GM19043 (cell line): ENCODE data around the gene CCL25.
"Not testable (repeated sequence)": the region's sequence is repeated elsewhere in the genome, so short reads cannot be mapped to it uniquely, and the experiment has no call there.

ENCODE experiments used
- ATAC-seq: cut with Tn5 transposase; IDR thresholded peaks from one replicate; pipeline ENCODE4 v1.9.1; 2021; ENCODE audit warnings: low read depth; ENCODE audit not compliant: unreplicated experiment

CCL25 gene

DNA sequence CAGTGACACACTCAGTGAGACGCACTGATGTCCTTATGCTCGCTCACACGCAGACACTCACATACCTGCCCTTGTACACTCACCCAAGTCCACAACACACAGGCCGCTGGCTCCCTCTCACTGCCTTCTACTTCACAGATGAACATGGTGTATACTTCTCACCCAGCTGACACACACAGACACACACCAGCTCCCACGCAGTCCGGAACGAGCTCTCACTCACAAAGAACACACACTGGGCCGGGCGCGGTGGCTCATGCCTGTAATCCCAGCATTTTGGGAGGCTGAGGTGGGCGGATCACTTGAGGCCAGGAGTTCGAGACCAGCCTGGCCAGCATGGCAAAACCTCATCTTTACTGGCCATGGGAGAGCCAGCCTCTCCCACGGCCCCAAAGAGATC, 31.6 kb downstream of the CCL25 start:
- ATAC-seq, result no peak

DNA sequence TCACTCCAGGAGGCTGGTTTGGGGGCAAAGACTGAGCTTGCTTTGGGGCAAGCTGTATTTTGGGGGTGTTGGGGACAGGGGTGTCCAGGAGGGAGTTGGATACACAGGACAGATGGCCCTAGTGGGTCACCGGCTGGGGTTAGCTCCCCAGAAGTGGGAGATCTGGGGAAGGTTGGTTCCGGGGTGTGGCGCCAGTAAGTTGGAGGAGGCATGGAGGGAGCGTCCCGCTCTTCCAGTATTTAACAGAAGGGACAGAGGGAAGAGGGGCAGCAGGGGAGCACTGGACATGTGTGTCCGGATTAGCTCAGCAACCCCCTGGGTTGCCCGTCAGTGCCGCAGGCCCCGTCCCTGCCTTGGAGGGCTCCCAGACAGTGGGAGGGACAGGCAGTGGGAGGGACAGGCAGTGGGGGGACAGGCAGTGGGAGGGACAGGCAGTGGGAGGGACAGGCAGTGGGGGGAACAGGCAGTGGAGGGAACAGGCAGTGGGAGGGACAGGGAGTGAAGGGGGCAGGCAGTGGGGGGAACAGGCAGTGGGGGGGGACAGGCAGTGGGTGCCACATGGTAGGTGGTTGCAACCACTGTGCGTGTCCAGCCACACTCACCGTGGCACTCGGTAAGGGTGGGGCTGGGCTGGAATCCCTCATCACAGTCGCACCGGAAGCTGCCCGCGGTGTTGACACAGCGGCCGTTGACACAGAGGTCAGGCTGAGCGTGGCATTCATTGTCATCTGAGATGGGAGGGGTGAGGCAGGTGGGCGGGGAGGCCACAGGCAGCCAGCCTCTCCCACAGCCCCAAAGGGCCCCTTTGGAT, 33.2 kb downstream of the CCL25 start:
- no peak for ATAC-seq

DNA sequence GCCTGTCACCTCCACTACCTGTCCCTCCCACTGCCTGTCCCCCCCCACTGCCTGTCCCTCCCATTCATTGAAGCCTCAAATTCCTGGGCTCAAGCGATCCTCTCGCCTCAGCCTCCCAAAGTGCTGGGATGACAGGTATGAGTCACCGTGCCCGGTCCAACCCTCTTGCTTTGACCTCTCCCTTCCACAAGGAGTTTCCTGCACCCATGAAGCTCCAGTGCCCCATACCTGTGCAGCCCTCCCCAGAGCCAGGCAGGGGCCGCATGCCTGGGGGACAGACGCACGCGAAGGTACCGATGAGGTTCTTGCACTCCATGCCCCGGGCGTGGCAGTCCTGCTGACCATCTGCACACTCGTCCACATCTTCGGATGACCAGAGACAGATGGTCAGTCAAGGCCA, 34.3 kb downstream of the CCL25 start:
- ATAC-seq, result no peak

DNA sequence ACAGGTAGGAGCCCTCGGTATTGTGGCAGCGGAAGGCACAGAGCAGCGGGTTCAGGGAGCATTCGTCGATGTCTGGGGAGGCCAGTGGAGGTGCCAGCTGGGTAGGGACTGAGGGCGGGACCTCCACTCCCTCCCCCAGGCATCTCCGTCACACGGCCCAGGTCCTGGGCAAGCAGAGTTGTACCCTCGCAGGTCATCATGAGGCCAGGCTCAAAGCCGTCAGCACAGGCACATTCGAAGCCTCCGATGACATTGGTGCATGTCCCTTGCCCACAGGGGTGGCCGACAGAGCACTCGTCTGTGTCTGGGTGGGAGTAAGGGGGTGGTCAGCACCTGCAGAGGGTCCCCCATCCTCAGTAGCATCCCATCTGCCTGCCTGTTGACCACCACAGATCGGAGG, 35.3 kb downstream of the CCL25 start:
- no peak for ATAC-seq

DNA sequence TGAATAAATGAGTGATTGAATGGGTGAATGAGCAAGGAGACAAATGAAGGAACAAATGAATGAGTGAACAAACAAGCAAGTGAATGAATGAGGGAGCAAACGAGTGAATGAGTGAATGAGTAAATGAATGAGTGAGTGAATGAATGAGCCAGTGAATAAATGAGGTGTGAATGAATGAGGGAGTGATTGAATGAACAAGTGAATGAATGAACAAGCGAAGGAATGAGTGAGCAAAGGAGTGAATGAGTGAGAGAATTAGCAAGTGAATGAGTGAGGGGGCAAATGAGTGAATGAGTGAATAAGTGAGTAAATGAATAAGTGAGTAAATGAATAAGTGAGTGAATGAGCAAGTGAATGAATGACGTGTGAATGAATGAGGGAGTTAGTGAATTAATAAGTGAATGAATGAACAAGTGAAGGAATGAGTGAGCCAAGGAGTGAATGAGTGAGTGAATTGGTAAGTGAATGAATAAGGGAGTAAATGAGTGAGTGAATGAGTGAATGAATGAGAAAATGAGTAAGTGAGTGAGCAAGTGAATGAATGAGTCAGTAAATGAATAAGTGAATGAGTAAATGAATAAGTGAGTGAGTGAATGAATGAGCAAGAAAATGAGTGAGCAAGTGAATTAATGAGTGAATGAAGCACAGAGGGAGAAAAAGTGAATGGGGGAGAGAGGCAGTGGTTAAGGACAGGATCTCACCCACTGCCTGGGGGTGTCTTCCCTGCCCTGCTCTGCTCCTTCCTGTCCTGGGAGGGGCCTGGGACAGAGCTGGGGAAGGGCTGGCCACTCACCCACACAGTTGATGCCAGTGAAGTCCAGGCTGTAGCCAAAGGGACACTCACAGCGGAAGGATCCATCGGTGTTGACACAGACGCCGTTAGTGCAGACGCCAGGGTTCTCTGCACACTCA, 36.4 kb downstream of the CCL25 start:
- no peak for ATAC-seq

DNA sequence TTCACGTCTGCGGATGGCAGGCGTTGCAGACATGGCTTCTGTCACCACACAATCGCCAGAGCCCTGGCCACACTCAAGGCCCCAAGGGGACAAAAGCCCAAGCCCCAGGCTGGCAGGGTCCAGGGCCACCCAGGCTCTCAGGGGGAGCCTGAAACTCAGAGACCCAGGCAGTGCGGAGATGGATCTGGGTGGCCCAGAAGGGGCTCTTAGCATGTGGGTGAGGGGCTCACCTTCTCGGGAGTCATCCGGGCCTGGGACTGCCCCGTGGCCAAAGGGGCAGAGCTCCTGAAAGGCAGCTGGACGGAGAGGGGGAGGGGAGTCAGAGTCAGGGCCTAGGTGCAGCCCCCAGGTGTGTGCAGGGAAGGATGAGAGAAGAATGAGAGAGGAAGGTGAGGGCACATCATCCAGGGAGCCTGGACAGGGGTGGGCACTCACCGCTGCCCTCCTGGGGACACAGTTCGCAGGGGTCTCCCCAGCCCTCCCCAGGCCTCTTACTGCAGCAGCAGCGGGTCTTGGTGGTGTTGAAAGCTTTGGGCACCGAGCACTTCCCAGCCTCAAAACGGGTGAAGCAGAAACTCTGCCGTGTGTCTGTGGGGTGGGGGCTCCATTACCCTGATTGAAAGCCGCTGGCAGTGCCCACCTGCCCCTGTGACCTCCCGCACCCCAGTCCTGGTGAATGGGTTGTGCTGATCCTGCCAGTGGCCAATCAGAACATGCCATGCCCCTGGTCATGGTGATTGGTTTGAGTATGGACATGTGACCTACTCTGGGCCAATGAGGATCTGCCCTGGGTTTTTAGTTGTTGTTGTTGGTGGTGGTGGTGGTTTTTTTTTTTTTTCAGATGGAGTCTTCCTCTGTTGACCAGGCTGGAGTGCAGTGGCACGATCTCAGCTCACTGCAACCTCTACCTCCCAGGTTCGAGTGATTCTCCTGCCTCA, 37.4 kb downstream of the CCL25 start:
- no peak for ATAC-seq

DNA sequence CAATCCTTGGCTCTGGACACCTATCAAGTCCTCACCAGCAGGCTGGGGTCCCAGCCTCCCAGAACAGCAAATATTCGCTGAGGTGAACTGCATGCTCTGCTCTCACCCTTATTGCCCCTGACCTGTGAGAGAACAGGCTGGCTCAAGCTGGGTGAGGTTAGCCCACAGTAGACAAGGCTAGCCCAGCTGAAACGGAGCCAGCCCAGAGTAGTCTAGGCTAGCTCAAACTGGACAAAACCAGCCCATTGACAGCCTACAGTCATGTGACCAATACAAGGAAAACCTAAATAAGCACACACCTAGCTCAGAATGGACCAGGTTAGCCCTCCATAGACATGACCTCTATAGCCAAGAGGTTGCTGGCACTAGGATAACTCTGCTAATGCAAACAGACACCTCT, 38.4 kb downstream of the CCL25 start:
- no peak for ATAC-seq

DNA sequence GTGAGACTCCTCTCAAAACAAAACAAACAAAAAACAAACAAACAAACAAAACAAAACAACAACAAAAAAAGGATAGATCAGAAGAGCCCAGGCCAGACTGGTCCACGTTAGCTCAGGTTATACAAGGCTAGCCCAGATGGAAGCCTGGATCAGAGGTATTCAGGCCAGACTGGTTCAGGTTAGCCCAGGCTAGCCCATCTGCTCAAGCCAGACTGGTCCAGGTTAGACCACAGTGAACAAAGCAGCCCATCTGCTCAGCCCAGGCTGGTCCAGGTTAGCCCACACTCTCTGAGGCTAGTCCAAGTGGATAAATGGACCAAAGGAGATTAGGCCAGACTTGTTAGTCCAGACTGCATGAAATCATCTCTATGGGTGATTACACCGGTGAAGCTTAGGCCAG, 41.2 kb downstream of the CCL25 start:
- no peak for ATAC-seq

DNA sequence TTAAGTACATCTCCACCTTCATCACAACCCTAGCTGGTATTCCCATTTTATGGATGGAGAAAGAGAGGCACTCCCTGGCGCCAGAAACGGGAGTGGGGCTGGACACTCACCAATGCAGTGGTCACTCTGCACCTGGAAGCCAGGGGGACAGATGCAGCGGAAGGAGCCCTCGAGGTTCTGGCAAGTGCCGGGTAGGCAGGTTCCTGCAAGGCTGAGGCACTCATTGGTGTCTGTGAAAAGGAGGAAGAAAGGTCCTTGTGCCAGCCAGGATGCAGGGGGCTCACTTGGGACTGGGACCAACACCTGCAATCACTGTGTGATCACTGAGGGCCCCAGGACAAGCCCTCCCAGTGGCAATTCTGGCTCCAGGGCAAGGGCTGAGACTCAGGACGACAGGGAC, 41.8 kb downstream of the CCL25 start:
- ATAC-seq, result no peak

DNA sequence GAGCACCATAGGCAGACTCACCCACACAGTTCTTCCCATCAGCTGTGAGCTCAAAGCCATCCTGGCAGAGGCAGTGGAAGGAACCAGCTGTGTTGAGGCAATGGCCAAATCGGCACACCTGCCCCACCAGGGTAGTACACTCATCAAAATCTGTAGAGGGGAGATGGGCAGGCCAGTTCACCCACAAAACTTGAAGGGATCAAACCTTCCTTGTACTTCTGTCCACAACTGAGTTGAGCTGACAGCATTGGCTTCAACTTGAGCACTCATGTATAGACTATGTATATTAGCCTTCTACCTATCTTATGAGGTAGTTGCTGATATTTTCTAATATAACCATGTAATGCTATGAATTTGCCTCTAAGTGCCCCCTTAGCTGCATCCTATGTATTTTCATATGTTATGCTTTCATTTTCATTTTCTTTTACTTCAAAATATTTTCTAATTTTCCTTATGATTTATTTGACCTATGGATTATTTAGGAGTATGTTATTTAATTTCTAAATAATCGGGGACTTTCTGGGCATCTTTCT, 42.9 kb downstream of the CCL25 start:
- ATAC-seq, result no peak

DNA sequence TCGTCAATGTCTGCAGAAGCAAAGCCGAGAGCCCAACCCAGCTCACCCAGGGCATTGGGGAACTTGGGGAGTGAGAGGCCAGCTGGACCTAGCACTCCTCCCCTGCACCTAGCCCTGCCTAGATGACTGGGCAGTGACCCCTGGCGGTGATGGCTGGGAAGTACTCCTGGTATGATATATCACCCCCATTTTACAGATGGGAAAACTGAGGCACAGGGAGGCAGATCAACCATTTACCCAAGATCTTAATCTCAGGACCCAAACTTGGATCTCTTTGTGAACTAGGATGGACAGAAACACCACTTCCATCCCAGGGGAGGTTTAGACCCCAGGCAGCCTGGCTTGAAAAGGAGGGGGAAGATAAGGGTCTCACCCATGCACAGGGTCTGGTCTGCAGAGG, 43.5 kb downstream of the CCL25 start:
- no peak for ATAC-seq

DNA sequence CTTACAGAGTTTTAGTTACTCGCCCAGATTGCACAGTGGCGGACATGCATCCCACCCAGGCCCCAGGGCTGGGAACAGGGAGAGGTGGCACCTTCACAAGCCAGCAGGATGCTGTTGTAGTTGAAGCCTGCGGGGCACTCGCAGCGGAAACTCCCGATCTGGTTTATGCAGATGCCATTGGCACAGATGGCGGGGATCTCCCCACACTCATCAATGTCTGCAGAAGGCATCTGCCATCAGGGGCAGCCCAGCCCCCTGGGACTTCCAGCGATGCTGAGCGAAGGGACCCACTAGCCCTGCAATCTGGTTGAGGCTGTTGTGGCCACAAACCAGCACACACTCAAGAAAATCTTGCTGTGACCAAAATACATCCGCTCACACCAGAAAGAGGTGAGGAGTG, 44.6 kb downstream of the CCL25 start:
- ATAC-seq, result no peak

DNA sequence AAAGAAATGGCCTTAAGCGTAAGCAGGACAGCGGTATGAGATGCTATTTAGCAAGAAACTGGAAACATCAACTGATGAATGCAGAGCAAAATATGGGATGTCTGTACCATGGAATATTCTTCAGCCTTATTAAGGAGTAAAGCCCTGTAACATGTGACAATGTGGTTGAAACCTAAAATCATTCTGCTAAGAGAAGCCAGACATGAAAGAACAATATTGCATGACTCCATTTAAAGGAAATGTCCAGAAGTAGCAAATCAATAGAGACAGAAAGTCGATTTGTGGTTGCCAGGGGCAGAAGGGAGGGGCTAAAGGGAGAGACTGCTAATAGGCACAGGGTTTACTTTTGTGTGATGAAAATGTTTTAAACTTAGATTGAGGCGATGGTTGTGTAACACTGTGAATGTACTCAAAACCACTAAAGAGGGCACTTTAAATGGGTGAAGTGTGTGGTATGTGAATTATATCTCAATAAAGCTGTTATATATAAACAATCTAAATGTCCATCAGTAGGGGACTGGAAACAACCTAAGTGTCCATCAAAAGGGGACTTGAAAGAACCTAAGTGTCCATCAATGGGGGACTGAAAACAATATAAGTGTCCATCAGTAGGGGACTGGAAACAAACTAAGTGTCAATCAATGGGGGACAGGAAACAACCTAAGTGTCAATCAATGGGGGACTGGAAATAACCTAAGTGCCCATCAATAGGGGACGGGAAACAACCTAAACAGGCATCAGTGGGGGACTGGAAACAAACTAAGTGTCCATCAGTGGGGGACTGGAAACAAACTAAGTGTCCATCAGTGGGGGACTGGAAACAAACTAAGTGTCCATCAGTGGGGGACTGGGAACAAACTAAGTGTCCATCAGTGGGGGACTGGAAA, 45.4 kb downstream of the CCL25 start:
- ATAC-seq, result no peak

DNA sequence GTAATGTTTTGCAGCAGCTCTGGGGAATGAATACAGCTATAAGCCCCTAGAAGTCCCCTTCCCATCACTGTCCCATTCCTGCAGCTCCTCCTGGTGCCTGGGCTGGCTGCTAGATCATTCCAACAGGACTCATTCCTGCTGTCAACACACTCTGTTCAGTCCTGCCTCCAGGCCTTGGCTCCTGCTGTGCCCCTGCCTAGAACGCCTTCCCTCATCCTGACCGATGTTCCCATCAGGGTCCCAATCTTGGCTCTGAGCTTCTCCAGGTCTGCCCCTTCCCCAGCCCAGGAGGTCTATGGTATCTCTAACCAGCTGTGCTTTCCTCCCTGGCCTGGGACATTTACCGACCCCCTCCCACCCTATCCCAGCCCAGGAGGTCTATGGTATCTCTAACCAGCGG, 48.8 kb downstream of the CCL25 start:
- no peak for ATAC-seq

DNA sequence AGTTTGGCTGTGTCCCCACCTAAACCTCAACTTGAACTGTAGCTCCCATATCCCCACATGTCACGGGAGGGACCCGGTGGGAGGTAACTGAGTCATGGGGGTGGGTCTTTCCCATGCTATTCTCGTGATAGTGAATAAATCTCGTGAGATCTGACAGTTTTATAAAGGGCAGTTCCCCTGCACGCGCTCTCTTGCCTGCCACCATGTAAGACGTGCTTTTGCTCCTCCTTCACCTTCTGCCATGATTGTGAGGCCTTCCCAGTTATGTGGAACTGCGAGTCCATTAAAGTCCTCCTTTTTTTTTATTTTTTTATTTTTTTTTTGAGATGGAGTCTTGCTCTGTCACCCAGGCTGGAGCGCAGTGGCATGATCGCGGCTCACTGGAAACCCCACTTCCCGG, 49.4 kb downstream of the CCL25 start:
- ATAC-seq, result not testable (repeated sequence)

DNA sequence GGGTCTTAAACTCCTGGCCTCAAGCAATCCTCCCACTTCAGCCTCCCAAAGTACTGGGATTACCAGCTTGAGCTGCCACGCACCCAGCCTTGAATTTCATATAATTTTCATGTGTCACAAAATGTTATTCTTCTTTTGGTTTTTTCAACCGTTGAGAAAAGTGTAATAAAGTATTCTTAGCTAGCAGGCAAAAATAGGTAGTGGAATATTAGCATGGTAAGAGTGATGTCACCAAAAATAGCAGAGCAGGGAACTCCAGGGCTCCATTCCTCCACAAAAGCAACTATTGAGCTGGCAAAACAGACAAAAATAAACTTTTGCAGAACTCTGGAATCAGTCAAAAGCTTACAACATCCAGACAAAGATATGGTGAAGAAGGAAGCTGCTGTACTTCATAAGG, 52.9 kb downstream of the CCL25 start:
- no peak for ATAC-seq

DNA sequence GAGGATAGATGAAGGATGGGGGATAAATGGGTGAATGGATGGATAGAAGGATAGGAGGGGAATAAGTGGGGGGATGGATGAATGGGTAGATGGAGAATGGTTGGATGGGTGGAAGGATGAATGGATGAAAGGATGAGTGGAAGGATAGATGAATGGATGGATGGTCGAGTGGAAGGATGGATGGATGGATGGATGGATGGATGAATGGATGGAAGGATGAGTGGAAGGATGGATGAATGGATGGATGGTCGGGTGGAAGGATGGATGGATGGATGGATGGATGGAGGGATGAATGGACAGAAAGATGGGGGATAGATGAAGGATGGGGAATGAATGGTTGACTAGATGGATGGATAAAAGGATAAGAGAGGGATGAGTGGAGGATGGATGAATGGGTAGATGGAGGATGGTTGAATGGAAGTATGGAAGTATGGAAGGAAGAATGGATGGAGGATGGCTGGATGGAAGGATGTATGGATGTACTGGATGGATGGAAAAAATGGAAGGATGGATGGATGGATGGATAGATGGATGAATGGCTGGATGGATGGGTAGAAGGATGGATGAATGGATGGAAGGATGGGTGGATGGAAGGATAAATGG, 54.8 kb downstream of the CCL25 start:
- no peak for ATAC-seq

DNA sequence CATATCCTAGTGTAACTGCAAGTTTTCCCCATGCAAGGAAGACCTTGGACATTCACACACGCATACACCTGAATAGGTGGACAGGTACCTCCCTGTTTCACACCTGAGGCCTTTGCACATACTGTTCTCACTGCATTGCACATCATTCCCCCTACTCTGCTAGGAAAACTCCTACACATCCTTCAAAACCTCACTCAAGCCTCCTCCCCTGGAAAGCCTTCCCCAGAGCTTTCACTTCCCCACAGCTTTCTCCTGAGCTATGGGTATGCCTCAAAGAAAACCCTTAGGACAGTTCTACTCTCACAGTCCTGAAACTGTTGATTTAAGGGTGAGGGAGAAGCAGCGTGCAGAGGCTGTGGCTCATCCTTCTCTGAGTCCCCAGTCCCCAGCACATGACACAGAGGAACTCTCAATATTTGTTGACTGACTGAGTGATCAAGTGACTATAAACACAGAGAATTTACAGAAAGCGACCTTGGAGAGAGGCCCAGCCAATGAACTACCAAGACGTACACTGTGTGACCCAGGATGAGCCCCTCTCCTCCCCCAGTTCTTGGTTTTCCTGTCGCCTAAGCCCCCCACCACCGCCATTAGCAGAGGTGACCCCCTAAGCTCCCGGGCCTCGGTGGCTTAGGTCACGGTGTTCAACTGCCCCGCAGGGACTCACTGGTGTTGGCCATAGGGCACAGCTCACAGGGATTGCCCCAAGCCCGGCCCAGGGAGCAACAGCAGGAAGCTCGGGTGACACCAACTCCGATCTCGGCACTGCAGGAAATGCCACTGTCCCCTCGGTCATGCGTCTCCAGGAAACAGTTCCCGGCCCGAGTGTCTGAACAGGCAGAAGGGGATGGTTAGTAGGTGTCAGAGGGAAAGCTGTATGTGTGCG, 56.2 kb downstream of the CCL25 start:
- ATAC-seq, result no peak
